ENCODE results near the gene FOXP1.

The FOXP1 gene

DNA sequence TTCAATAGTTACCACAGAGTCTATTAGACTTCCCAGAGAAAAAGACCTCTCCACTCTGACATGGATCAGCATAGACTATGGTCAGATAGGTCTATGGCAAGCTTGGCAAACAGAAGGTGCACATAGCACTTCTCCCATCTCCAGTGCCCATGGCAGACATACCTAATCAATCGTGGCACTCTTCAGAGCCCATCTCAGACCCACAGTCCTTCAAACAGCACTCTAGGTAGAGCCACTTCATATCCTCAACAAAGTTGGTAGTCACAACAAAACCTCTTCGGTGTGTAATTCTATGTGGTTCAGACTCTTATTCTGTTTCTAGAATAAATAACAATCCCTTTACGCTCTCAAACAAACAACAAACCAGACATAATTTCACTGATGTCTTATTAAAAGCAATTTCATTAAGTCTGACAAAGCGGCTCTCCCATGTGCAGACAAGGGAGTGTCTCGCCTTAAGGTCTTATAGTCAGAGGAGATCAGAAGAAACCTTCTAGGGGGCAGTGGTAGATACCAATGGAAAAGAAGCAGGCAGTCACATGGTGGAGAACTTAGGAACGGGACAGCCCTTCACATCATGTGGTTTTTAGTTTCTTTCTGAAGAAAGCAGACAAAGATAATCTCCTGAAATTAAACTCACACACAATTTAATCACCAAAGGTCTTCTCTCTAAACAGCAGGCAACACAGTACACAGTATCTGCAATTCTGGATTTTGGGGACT is 483.4 kb downstream of the FOXP1 start:
- no peaks in the 10 kb centered on the region for H3K27me3 ChIP-seq (ENCODE audit: control insufficient read depth, insufficient read depth, low read length)
- no peaks in the 10 kb centered on the region for H3K36me3 ChIP-seq (ENCODE audit: control insufficient read depth, insufficient read depth, low read length)
- peaks cover 25% of the 10 kb centered on the region for H3K4me1 ChIP-seq (ENCODE audit: control insufficient read depth, insufficient read depth, low read length)
- H3K9ac ChIP-seq (ENCODE audit: low read length) = no peak overlapping the region
- no peak overlapping the region for H3K4me3 ChIP-seq (ENCODE audit: low read length)
- H3K9me3 ChIP-seq (ENCODE audit: control insufficient read depth, low read length) = no peaks in the 10 kb centered on the region

DNA sequence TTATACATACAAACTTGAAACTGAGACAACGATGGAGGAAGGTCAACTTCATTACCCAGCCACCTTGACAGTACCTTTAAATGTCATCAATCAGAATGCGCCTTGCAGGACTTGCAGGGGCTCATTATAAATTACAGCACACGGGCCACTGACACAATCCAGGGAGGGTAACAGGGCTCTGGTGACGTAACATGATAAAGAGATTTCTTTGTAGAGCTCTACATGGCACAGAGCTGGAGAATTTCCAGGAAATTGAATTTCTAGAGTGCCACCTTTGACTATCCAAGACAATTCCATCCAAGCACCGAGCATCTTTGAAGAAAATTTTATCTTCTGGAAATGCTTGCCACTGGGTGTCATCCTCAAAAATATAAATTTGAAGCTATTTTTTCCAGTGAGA is 486.0 kb downstream of the FOXP1 start:
- H3K4me1 ChIP-seq (ENCODE audit: control insufficient read depth, insufficient read depth, low read length) = peaks cover 13% of the 10 kb centered on the region
- H3K9ac ChIP-seq (ENCODE audit: low read length) = no peak overlapping the region
- H3K36me3 ChIP-seq (ENCODE audit: control insufficient read depth, insufficient read depth, low read length) = no peaks in the 10 kb centered on the region
- no peak overlapping the region for H3K4me3 ChIP-seq (ENCODE audit: low read length)
- H3K27me3 ChIP-seq (ENCODE audit: control insufficient read depth, insufficient read depth, low read length) = no peaks in the 10 kb centered on the region
- no peaks in the 10 kb centered on the region for H3K9me3 ChIP-seq (ENCODE audit: control insufficient read depth, low read length)

DNA sequence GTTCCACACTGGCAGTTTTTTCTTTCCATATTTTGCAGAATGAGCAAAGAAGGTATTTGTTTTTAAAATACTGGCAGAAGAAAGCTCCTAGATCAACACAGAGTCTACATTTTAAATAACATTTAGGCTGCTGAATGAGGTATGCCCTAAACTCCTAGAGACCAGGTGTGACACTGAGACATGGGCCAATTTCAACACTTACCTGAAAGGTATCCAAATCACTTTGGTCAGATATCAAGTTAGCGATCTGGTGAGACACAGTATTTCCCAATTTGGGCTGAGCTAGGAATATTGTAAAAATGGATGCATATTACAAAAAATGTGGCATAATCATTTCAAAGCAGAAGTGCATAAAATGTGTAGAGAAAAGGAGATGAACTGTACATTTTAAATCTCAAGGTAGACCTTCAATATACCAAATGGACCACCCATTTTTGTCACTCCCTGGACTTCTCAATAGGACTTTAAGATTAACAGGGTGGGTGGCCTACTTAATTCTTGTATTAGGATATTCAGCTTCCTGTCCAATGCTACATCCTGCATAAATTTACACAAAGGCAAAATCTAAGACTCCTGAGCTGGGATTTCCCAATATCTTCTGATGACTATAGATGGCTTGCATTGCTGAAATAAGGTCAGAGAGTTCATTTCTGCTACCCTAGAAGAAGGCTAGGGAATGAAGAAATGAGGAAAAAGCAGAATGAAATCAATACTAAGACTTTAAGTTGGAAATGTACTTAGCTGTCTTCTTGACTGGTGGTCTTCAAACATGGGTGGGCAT is 487.8 kb downstream of the FOXP1 start:
- H3K9me3 ChIP-seq (ENCODE audit: control insufficient read depth, low read length) = no peaks in the 10 kb centered on the region
- H3K4me3 ChIP-seq (ENCODE audit: low read length) = no peak overlapping the region
- H3K36me3 ChIP-seq (ENCODE audit: control insufficient read depth, insufficient read depth, low read length) = no peaks in the 10 kb centered on the region
- peaks cover 3% of the 10 kb centered on the region for H3K4me1 ChIP-seq (ENCODE audit: control insufficient read depth, insufficient read depth, low read length)
- H3K9ac ChIP-seq (ENCODE audit: low read length) = no peak overlapping the region
- H3K27me3 ChIP-seq (ENCODE audit: control insufficient read depth, insufficient read depth, low read length) = no peaks in the 10 kb centered on the region

GRCh38 chr3:71094658-71095209 is 488.8 kb downstream of the FOXP1 start:
- Histone ChIP-seq H3K4me3 (ENCODE audit: low read length) (no peak overlapping the region), H3K27me3 (ENCODE audit: control insufficient read depth, insufficient read depth, low read length) (no peaks in the 10 kb centered on the region), H3K9me3 (ENCODE audit: control insufficient read depth, low read length) (no peaks in the 10 kb centered on the region), H3K9ac (ENCODE audit: low read length) (no peak overlapping the region), H3K36me3 (ENCODE audit: control insufficient read depth, insufficient read depth, low read length) (no peaks in the 10 kb centered on the region), H3K4me1 (ENCODE audit: control insufficient read depth, insufficient read depth, low read length) (peaks cover under 1% of the 10 kb centered on the region)

- no peak overlapping the region for H3K9ac ChIP-seq (ENCODE audit: low read length)
- H3K4me1 ChIP-seq (ENCODE audit: control insufficient read depth, insufficient read depth, low read length) = peaks cover 7% of the 10 kb centered on the region
- H3K36me3 ChIP-seq (ENCODE audit: control insufficient read depth, insufficient read depth, low read length) = no peaks in the 10 kb centered on the region
Measured at GRCh38 chr3:71092665-71093064, 490.9 kb downstream of the FOXP1 start.

DNA sequence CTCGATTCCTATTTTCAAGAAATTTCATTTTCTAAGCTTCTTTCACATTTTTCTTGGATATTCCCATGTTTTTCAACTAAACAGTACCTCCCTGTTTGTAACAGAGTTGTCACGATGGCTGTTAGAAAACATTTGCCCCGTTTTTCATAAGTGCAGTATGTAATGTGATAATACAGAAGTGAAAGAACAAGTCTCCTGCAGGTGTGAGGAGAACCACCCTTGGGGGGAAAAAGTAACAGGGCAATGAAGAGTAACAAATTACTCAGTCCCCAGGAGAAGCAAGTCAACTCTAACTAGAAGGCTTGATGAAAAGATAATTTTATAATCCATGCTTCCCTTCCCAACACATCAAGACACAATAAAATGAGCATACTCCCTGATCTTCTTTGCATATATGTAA is 493.3 kb downstream of the FOXP1 start:
- peaks cover 7% of the 10 kb centered on the region for H3K4me1 ChIP-seq (ENCODE audit: control insufficient read depth, insufficient read depth, low read length)
- H3K9ac ChIP-seq (ENCODE audit: low read length) = no peak overlapping the region
- no peaks in the 10 kb centered on the region for H3K27me3 ChIP-seq (ENCODE audit: control insufficient read depth, insufficient read depth, low read length)
- no peaks in the 10 kb centered on the region for H3K9me3 ChIP-seq (ENCODE audit: control insufficient read depth, low read length)
- no peak overlapping the region for H3K4me3 ChIP-seq (ENCODE audit: low read length)
- no peaks in the 10 kb centered on the region for H3K36me3 ChIP-seq (ENCODE audit: control insufficient read depth, insufficient read depth, low read length)

More at GRCh38 chr3:71092665-71093064, 490.9 kb downstream of the FOXP1 start:
- Histone ChIP-seq H3K9me3 (ENCODE audit: control insufficient read depth, low read length) (no peaks in the 10 kb centered on the region), H3K27me3 (ENCODE audit: control insufficient read depth, insufficient read depth, low read length) (no peaks in the 10 kb centered on the region), H3K4me3 (ENCODE audit: low read length) (no peak overlapping the region)

DNA sequence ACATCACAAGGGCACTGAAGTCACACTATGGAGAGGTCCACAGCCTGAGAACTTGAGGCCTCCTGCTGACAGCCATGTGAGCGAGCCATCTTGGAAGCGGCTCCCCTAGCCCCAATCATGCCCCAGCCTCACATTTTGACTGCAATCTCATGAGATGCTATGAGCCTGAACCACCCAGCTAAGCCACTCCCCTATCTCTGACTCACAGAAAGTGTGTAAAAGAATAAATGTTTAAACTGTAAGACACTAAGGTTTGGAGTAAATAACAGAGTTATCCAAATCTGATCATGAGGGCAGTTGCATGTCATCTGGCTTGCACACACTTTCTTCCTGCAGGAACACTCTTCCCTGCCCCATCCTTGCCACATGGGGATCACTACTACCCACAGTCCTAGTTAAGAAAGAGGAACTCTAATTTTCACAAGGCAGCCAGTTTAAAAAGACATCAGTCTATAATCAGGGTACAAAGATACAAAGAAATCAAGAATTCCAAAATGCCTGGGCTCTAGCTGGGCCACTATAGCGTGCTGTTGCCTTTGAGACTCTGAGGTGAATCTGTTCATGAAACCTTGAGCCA is 494.2 kb downstream of the FOXP1 start:
- H3K9me3 ChIP-seq (ENCODE audit: control insufficient read depth, low read length) = no peaks in the 10 kb centered on the region
- H3K4me1 ChIP-seq (ENCODE audit: control insufficient read depth, insufficient read depth, low read length) = peaks cover 7% of the 10 kb centered on the region
- H3K36me3 ChIP-seq (ENCODE audit: control insufficient read depth, insufficient read depth, low read length) = no peaks in the 10 kb centered on the region
- no peaks in the 10 kb centered on the region for H3K27me3 ChIP-seq (ENCODE audit: control insufficient read depth, insufficient read depth, low read length)
- no peak overlapping the region for H3K9ac ChIP-seq (ENCODE audit: low read length)
- H3K4me3 ChIP-seq (ENCODE audit: low read length) = no peak overlapping the region

DNA sequence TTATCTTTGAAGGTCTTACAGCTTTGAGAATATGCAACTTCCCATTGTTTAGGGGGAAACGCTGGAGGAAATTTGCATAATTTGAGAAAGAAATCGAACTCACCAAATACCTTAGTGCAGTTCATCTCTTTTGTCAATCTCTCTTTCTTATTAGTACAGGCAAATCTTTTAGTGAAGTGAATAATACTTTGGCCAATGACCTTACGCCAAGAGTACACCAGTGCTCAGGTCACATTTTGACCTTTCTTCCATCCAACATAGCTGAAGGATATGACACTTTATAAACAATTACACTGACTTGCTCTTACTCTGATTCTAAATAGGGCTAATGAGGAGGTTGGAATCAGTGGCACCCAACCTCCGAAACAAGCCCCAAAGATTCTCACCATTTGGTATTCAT is 494.8 kb downstream of the FOXP1 start:
- peaks cover 7% of the 10 kb centered on the region for H3K4me1 ChIP-seq (ENCODE audit: control insufficient read depth, insufficient read depth, low read length)
- H3K36me3 ChIP-seq (ENCODE audit: control insufficient read depth, insufficient read depth, low read length) = no peaks in the 10 kb centered on the region

DNA sequence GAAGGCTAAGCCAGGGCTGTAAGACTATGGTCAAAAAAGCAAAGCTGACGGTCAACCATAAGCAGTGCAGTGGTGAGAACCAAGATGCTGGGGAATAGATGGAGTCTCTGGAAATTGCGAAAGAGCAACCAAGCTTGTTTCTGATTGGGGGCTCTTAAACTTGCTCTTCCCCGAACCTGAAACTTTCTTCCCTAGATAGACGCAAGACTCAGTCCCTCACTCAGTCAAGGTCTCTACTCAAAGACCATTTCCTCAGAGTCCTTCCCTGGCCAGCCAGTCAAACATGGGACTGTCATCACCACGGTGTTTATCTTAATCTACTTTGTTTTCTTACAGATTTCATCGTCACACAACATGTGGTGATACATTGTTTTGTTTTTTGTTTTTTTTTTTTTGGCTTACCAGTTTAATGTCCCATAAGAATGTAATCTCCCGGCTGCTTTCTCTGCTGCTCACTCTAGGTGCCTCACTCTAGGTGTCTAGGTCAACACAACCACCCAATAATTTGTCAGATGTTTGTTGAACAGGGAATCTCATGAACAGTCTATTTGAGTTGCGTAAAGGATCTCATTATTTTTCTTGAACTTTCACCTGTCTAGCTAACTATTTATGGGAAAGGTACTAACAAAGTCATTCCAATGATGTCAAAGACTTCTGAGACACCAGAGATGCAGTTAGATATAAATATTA is 495.4 kb downstream of the FOXP1 start:
- Histone ChIP-seq H3K4me3 (ENCODE audit: low read length) (no peak overlapping the region), H3K9ac (ENCODE audit: low read length) (no peak overlapping the region), H3K27me3 (ENCODE audit: control insufficient read depth, insufficient read depth, low read length) (no peaks in the 10 kb centered on the region), H3K4me1 (ENCODE audit: control insufficient read depth, insufficient read depth, low read length) (peaks cover 7% of the 10 kb centered on the region), H3K9me3 (ENCODE audit: control insufficient read depth, low read length) (no peaks in the 10 kb centered on the region), H3K36me3 (ENCODE audit: control insufficient read depth, insufficient read depth, low read length) (no peaks in the 10 kb centered on the region)

More for the DNA sequence above, 494.8 kb downstream of the FOXP1 start:
- H3K9me3 ChIP-seq (ENCODE audit: control insufficient read depth, low read length) = no peaks in the 10 kb centered on the region
- no peak overlapping the region for H3K9ac ChIP-seq (ENCODE audit: low read length)
- H3K27me3 ChIP-seq (ENCODE audit: control insufficient read depth, insufficient read depth, low read length) = no peaks in the 10 kb centered on the region
- no peak overlapping the region for H3K4me3 ChIP-seq (ENCODE audit: low read length)

DNA sequence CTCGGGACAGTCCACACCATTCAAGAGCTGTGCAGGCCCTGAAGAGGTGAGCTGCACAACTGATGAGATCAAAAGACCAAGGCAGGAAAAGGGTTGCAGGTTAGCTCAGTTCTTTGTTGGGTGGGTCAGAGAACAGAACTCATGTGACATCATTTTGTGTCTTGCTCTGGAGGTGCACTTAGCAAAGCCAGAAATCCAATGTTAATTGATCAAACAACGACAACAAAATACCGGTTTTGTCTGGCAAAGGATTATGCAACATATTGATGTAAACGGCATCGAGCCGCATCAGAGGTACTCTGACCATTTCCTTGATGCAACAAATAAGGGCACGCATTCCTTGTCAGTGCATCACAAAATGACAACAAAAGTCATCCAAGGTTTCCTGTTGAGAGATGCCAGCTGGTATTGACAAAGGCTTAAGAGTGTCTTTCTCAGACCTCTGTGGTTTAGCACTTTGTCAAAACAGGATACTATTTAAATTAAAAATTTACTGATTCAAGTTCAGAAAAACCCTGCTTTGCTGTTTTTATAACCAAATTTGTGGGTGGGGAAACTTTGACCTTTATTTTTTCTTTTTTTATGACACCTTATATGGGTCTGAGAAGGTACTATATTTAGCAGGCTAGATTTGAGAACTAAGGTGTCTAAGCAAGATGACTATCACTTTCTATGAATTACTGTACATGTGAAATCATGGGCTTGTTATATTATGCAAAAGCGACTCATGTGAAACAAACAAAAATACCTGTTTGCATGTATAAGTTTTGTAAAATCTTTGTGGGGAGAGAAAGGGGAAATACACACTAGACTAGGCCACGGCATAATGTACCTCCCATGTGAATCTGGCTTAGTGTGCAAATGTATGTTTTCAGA is 496.1 kb downstream of the FOXP1 start:
- Histone ChIP-seq H3K4me3 (ENCODE audit: low read length) (no peak overlapping the region), H3K4me1 (ENCODE audit: control insufficient read depth, insufficient read depth, low read length) (peaks cover 7% of the 10 kb centered on the region), H3K27me3 (ENCODE audit: control insufficient read depth, insufficient read depth, low read length) (no peaks in the 10 kb centered on the region), H3K9ac (ENCODE audit: low read length) (no peak overlapping the region), H3K36me3 (ENCODE audit: control insufficient read depth, insufficient read depth, low read length) (no peaks in the 10 kb centered on the region), H3K9me3 (ENCODE audit: control insufficient read depth, low read length) (no peaks in the 10 kb centered on the region)

- no peaks in the 10 kb centered on the region for H3K36me3 ChIP-seq (ENCODE audit: control insufficient read depth, insufficient read depth, low read length)
- H3K9ac ChIP-seq (ENCODE audit: low read length) = no peak overlapping the region
- H3K4me1 ChIP-seq (ENCODE audit: control insufficient read depth, insufficient read depth, low read length) = peaks cover 7% of the 10 kb centered on the region
- no peak overlapping the region for H3K4me3 ChIP-seq (ENCODE audit: low read length)
- no peaks in the 10 kb centered on the region for H3K9me3 ChIP-seq (ENCODE audit: control insufficient read depth, low read length)
- H3K27me3 ChIP-seq (ENCODE audit: control insufficient read depth, insufficient read depth, low read length) = no peaks in the 10 kb centered on the region
Measured at GRCh38 chr3:71086777-71087142, 496.8 kb downstream of the FOXP1 start.
